Right lobe of liver (tissue), 4 donors: ENCODE data around the gene PLLP.

Source experiments
- POLR2A ChIP-seq: fragments of 450-650 bp; IDR thresholded peaks from one replicate; pipeline ENCODE4 v1.6.1; 2017; ENCODE audit warnings: antibody characterized with exemption, mild to moderate bottlenecking
- TF ChIP-seq, protein P1 (sequence below), 4 donors: fragments of 200-600 bp in 3 of 4; fragments of 450-650 bp in 1 of 4; IDR thresholded peaks; one replicate each; pipeline versions ENCODE4 v1.5.1 to v1.8.0; 2016 to 2022; ENCODE audit warnings: antibody characterized with exemption in 4 of 4, mild to moderate bottlenecking in 2 of 4
- donor health status: DM: no; HTN: no; CAD: no.
- donor health status: DM: no; HTN: no; CAD: no.
- donor health status: DM: no; HTN: yes; CAD: no.

DNA sequence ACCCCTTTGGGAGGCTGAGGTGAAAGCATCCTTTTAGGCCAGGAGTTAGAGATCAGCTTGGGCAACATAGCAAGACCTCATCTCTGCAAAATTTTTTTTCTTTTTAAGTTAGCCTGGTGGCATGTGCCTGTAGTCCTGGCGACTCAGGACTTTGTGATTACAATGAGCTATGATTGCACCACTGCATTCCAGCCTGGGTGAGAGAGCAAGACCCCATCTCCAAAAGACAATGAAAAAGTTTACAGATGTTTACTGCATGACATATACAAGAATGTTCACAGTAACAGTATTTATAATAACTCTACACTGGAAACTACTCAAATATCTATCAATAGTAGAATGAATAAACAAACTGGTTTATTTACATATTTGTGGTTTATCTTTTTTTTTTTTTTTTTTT lies 41.0 kb upstream of the PLLP start:
- TF ChIP-seq, protein P1, sequence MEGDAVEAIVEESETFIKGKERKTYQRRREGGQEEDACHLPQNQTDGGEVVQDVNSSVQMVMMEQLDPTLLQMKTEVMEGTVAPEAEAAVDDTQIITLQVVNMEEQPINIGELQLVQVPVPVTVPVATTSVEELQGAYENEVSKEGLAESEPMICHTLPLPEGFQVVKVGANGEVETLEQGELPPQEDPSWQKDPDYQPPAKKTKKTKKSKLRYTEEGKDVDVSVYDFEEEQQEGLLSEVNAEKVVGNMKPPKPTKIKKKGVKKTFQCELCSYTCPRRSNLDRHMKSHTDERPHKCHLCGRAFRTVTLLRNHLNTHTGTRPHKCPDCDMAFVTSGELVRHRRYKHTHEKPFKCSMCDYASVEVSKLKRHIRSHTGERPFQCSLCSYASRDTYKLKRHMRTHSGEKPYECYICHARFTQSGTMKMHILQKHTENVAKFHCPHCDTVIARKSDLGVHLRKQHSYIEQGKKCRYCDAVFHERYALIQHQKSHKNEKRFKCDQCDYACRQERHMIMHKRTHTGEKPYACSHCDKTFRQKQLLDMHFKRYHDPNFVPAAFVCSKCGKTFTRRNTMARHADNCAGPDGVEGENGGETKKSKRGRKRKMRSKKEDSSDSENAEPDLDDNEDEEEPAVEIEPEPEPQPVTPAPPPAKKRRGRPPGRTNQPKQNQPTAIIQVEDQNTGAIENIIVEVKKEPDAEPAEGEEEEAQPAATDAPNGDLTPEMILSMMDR (IDR thresholded peaks at IDR 0.05): no peak
- no peak for TF ChIP-seq POLR2A
